Chondrocyte (in vitro differentiated cells): ENCODE measurements around the gene ZNF92. TPM values are rescaled to one million over a fixed set of nuclear protein-coding genes. Genes with fewer than 3 reads are reported as not detected.
"Not testable (repeated sequence)": the region's sequence is repeated elsewhere in the genome, so short reads cannot be mapped to it uniquely, and the experiment has no call there.

Source experiments
- DNase-seq: peaks from one replicate; pipeline ENCODE4 v3.0.0; 2021; ENCODE audit warnings: mixed read lengths, low spot score
- H3K27ac Mint-ChIP-seq: one replicate; pipeline ENCODE4 v1.8.0; 2021; ENCODE audit warnings: mild to moderate bottlenecking, moderate library complexity, mixed read lengths; ENCODE audit not compliant: unreplicated experiment
- H3K27me3 Mint-ChIP-seq: 2 replicates; pipeline ENCODE4 v1.8.0; 2021; ENCODE audit warnings: low read depth, mixed read lengths
- H3K36me3 Mint-ChIP-seq: 2 replicates; pipeline ENCODE4 v1.8.0; 2021; ENCODE audit warnings: low read depth, mixed read lengths
- H3K4me1 Mint-ChIP-seq: 2 replicates; pipeline ENCODE4 v1.8.0; 2021; ENCODE audit warnings: low read depth, mild to moderate bottlenecking, mixed read lengths
- H3K4me3 Mint-ChIP-seq: one replicate; pipeline ENCODE4 v1.8.0; 2021; ENCODE audit warnings: mild to moderate bottlenecking, moderate library complexity, mixed read lengths; ENCODE audit not compliant: unreplicated experiment
- H3K9me3 Mint-ChIP-seq: 2 replicates; pipeline ENCODE4 v1.8.0; 2021; ENCODE audit warnings: low read depth, mixed read lengths
- CTCF ChIP-seq: fragments of 200-600 bp; sonication (generic); IDR thresholded peaks from 2 replicates; pipeline ENCODE4 v1.5.0; 2021; ENCODE audit warnings: antibody characterized with exemption, mild to moderate bottlenecking, moderate library complexity
- long read RNA-seq: library from polyadenylated mRNA; stranded (forward); transcript quantifications from one replicate; pipeline ENCODE4 v2.0.0, GENCODE V29; 2021
- total RNA-seq: library from RNA; stranded (reverse); gene quantifications from 3 replicates; pipeline ENCODE4 v1.2.1, GENCODE V29; 2021

Gene ZNF92
- 4.0 to 5.8 TPM (median 4.6 TPM) in 3 replicates for total RNA-seq
- long read RNA-seq, partial matches to known transcripts: 0 of 6 reads
- long read RNA-seq, other reads (novel, unspliced or antisense): 0 of 6 reads

- TF ChIP-seq CTCF: no peak
- Mint-ChIP-seq H3K36me3 (peaks cover 2% of the 10 kb centered on the region), H3K4me3 (peak within 1 kb of the TSS; percentile 92), H3K9me3 (no peaks in the 10 kb centered on the region), H3K27me3 (no peaks in the 10 kb centered on the region), H3K27ac (peak within 1 kb of the TSS; percentile 100), H3K4me1 (peaks cover 24% of the 10 kb centered on the region)
- DNase-seq: peak; percentile 98
These were observed at the start of gene ZNF92 for GRCh38 chr7:65373608-65374351. Gene ZNF92 (plus strand): TSS chr7:65373855. CDS start chr7:65373998, 143 bp downstream.

- Mint-ChIP-seq H3K4me1 (peaks cover 3% of the 10 kb centered on the region), H3K4me3 (no peak overlapping the region), H3K27ac (no peak overlapping the region), H3K27me3 (no peaks in the 10 kb centered on the region), H3K9me3 (no peaks in the 10 kb centered on the region), H3K36me3 (no peaks in the 10 kb centered on the region)
- no peak for TF ChIP-seq CTCF
- no peak for DNase-seq
These were observed 47.7 kb upstream of the ZNF92 start for GRCh38 chr7:65325793-65326432.

- H3K4me3 Mint-ChIP-seq: no peak overlapping the region
- DNase-seq: no peak
These were observed 35.3 kb upstream of the ZNF92 start for GRCh38 chr7:65338346-65338745.

GRCh38 chr7:65339257-65339656 is 34.4 kb upstream of the ZNF92 start:
- Mint-ChIP-seq H3K9me3 (peaks cover 3% of the 10 kb centered on the region), H3K4me3 (no peak overlapping the region), H3K27ac (no peak overlapping the region), H3K36me3 (no peaks in the 10 kb centered on the region), H3K4me1 (no peaks in the 10 kb centered on the region), H3K27me3 (no peaks in the 10 kb centered on the region)
- no peak for DNase-seq
- no peak for TF ChIP-seq CTCF

More at GRCh38 chr7:65338346-65338745, 35.3 kb upstream of the ZNF92 start:
- peaks cover 5% of the 10 kb centered on the region for H3K9me3 Mint-ChIP-seq
- H3K4me1 Mint-ChIP-seq: no peaks in the 10 kb centered on the region
- TF ChIP-seq CTCF: no peak
- H3K36me3 Mint-ChIP-seq: no peaks in the 10 kb centered on the region
- no peaks in the 10 kb centered on the region for H3K27me3 Mint-ChIP-seq
- H3K27ac Mint-ChIP-seq: no peak overlapping the region

- H3K4me1 Mint-ChIP-seq: no peaks in the 10 kb centered on the region
- peaks cover 3% of the 10 kb centered on the region for H3K9me3 Mint-ChIP-seq
- H3K27me3 Mint-ChIP-seq: no peaks in the 10 kb centered on the region
- H3K27ac Mint-ChIP-seq: no peak overlapping the region
- no peak overlapping the region for H3K4me3 Mint-ChIP-seq
- H3K36me3 Mint-ChIP-seq: no peaks in the 10 kb centered on the region
- no peak for DNase-seq
- TF ChIP-seq CTCF: no peak
These were observed 30.7 kb upstream of the ZNF92 start for GRCh38 chr7:65342723-65343629.

GRCh38 chr7:65344541-65344940 is 29.1 kb upstream of the ZNF92 start:
- DNase-seq, H3K4me1 Mint-ChIP-seq, H3K27me3 Mint-ChIP-seq, H3K27ac Mint-ChIP-seq, H3K9me3 Mint-ChIP-seq, H3K4me3 Mint-ChIP-seq, H3K36me3 Mint-ChIP-seq: not testable (repeated sequence)
